ENCODE measurements around the gene SESTD1. TPM values are rescaled to one million over a fixed set of nuclear protein-coding genes. Genes with fewer than 3 reads are reported as not detected.
"Not testable (repeated sequence)": the region's sequence is repeated elsewhere in the genome, so short reads cannot be mapped to it uniquely, and the experiment has no call there.

SESTD1 gene
- total RNA-seq, 1 donor from 2014 or later, result 27.0 TPM

DNA sequence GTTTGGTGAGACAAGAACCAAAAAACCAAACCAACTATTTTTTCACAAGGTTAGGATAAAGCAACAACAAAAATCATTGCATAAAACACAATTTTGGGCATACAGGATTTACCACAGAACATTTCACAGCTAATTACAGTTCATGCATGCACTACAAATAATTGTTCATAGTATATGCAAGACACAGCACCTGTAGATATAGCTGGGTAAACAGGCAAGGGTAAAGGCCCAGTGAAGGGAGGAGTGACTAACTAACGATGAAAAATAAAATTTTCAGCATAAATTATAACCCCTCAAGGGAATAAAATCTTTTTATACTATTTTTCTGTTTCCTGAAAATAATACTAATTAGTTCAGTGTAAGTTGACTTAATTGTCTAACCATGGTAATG is 141.4 kb downstream of the SESTD1 start:
- DNase-seq (ENCODE audit: low read depth in 2 of 2), result no peak

DNA sequence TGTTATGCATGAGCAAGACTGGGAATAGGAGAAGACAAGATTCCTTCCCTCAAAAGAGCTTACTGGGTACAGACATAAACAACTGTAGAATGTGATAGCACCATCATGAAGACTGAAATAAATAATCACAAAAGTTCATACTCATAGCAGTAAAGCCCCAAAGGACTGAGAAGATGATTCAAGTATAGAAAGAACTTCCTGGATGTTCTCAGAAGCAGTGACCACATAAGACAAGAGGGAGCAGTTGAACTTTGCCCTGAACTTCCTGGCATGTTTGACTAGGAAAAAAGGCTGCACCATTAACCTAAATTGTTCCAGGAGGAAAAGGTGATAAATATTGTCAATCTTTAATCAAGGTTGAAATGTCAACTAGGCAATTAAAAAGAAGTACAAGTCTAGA is 156.9 kb downstream of the SESTD1 start:
- peak in 1 of 2 donors; percentile 33 for DNase-seq (ENCODE audit: low read depth in 2 of 2)

DNA sequence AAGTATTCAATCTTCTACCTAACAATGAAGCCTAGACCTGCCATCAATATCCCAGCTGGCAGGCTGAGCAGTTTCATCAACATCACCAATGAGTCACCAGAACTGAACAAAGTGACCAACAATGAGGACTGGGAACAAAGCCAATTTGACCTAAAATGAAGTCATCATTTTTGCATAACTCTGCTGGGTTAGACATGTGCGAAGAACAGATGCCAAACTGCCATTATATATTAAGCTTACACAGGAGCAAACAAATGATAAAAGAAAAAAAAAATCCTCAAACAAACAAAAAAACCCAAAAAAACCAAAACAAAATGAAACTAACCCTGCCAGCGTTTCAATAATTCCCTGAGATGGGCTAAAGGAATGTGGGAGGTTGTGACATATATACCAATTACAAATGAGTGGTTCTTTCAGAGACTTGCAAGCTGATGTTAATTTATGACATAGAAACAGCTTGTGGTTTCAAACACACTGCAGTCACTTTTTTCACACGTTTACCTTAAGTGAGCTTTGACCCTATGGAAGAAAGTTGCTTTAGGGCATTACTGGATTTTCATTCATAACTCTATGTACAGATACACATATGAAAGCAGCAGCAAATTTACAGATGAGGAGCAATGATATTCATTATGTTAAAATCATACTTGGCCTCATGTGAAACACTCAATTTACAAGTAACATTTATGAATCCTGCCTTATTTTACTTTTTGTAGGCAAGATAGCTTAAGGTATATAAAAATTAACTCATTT is 157.8 kb downstream of the SESTD1 start:
- DNase-seq (ENCODE audit: low read depth in 2 of 2), result peak; percentile 98 to 99

DNA sequence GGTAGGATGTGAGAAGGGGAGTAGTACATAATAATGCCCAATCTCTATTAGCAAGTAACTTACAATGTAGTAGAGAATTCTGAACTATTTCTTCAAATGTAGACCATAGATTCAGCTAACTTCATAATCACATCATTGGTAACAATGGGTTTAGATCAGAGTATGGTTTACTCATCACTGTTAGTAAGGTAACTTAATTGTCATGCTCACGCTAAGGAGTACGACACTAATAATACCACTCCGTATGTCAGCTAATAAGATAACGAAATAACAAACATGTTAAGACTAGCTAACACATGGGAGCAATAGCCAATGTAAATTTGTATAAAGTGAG is 158.3 kb downstream of the SESTD1 start:
- DNase-seq (ENCODE audit: low read depth in 2 of 2), result no peak

DNA sequence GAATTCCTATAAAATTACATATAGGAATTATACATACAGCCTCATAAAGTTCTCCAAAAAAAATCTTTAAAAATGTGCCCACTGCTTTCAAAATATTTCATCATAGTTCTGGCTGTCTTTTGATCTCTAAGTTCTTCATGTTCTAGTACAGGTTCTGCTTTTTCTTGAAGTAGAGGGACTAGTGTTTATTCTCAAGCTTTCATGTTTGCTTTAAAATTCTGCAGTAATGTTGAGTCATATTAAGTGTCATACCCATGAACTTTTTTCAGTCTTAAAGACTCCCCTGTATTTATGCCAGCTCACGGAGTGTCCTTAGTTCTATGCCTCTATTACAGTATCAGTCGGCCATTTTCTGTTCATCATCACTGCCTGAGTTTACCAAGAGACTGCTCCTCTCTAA is 159.9 kb downstream of the SESTD1 start:
- DNase-seq (ENCODE audit: low read depth in 2 of 2), result no peak

DNA sequence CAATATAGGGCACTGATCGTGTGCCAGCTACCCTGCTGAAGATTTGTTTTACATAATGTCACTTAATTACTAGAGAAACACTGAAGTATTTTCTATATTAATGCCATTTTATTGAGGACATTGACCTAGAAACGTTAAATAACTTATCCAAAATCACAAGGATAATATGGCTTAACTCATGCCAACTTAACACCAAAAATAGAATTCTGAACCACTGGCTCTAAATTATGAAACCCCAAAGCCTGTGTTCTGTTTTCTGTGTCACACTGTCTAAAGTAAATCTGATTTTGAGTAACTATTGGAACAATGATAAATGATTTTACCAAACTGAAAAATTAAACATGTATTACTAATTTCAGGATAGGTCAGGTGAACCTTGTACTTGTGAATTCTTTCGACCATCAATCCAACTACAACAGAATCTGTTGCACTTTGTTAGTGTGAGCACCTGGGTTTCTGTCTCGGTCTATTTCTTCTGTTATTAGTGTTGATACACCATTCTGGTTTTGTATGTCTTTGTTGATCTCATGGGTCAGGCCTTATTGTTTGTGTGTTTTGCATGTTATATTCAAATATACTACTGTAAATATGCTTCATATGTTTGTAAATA is 166.4 kb downstream of the SESTD1 start:
- DNase-seq (ENCODE audit: low read depth in 2 of 2), result no peak

DNA sequence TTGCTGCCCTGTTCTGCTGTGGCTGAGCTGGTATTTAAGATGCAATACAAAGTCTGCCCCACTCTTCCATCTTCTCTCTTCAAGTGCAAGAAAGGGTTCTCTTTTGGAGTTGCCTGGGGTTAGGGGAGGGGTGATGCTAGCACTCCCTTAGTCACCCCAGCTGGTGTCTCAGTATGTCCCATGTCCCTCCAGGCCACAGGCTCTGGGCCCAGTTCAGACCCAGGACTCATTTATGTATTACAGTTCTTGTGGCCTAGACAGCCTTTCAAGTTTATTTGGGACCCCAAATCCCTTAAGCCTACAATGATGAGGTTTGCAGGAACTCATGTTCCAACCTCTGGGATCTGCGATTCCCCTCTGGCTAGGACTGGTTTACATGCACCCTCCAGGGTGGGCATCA is 167.5 kb downstream of the SESTD1 start:
- DNase-seq (ENCODE audit: low read depth in 2 of 2), result no peak

DNA sequence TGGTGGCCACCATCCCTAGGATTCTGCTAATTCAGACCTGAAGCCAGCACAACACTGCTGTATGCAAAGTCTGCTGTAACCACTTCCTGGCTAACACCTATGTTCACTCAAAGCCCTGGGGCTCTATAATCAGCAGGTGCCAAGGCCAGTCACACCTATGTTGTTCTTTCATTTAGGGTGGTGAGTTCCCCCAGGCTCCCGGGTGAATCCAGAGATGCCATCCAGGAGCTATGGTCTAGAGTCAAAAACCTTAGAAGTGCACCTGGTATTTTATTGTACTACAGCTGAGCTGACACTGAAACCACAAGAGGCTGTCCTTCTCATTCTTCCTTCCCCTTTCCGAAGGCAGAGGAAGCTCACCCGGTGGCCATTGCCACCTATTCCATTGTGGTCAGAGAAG is 168.5 kb downstream of the SESTD1 start:
- DNase-seq (ENCODE audit: low read depth in 2 of 2), result no peak

DNA sequence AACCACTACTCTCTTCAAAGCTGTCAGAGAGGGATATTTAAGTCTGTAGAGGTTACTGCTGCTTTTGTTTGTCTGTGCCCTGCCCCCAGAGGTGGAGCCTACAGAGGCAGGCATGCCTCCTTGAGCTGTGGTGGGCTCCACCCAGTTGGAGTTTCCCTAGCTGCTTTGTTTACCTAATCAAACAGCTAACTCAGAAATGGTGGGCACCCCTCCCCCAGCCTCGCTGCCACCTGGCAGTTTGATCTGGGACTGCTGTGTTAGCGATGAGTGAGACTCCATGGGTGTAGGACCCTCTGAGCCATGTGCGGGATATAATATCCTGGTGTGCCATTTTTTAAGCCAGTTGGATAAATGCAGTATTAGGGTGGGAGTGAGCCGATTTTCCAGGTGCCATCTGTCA is 171.7 kb downstream of the SESTD1 start:
- not testable (repeated sequence) for DNase-seq (ENCODE audit: low read depth in 2 of 2)

DNA sequence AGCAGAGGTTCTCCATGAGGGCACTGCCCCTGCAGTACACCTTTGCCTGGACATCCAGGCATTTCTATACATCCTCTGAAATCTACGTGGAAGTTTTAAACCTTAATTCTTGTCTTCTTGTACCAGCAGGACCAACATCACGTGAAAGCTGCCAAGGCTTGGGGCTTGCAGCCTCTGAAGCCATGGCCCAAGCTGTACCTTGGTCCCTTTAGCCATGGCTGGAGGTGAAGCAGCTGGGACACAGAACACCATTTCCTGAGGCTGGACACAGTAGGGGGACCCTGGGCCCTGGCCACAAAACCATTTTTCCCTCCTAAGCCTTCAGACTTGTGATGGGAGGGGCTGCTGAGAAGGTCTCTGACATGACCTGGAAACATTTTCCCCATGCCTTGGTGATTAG is 181.9 kb downstream of the SESTD1 start:
- DNase-seq (ENCODE audit: low read depth in 2 of 2), result no peak

DNA sequence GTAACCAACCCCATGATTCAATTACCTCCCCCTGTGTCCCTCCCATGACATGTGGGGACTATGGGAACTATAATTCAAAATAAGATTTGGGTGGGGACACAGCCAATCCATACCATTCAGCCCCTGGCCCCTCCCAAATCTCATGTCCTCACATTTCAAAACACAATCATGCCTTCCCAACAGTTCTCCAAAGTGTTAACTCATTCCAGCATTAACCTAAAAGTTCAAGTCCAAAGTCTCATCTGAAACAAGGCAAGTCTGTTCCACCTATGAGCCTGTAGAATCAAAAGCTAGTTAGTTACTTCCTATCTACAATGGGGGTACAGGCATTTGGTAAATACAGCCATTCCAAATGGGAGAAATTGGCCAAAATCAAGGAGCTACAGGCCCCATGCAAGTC is 182.7 kb downstream of the SESTD1 start:
- no peak for DNase-seq (ENCODE audit: low read depth in 2 of 2)

DNA sequence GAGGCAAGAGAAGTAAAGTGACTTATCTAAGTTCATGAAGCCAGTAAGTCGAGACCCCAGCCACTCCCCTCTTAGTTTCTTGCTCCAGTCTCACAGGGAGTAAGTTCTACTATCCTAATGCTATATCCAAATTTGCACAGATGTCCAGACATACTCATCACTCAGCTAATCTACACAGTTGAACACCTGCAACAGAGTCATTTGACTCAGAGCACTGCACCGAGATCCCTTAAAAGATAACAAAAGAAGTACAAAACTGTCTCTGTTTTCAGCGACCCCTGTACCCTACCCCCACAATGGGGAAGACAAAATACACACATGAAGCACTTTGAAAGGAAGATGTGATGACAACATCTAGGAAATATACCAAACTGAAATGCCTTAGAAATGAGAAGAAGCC is 192.1 kb downstream of the SESTD1 start:
- DNase-seq (ENCODE audit: low read depth in 2 of 2), result no peak

DNA sequence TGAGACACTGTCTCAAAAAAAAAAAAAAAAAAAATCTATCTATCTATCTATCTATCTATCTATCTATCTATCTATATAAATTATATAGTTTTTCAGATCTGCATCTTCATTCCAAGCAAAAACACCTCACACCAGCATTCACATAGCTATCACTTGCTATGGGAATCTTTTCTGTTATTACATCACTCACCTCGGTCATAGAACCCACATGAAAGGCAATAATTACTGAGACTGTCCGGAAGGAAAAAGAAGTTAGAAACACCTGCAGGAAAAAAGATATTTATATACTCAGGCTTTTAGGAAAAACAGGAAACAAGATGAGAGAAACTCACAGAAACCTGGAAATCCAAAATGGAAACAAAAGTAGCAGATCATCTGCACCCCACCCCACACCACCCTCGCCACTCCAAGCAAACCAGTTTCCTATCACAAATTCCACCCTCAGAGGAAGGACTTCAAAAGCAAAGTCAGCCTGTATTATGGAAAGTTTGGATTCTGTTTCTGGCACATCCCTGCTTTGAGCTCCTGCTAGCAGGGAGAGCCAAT is 192.7 kb downstream of the SESTD1 start:
- DNase-seq (ENCODE audit: low read depth in 2 of 2), result peak; percentile 8 to 89

DNA sequence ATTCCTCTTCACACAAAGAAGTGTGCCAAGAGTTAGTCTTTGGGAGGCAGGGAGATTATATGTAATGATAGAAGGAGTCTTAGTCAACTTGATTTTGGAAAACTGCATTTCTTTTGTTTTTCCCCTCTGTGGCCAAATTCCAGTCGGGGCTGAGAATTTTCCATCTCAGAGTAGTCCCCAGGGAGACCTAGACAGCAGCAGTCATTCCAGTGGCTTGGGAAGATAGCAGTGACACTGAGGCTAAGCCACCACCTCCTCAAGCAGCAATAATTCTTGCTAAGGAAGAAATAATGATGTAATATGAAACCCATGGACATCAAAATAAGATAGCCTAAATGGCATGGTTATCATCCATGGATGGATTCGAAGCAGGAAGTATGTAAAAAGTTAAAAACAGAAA is 193.7 kb downstream of the SESTD1 start:
- DNase-seq (ENCODE audit: low read depth in 2 of 2), result no peak

DNA sequence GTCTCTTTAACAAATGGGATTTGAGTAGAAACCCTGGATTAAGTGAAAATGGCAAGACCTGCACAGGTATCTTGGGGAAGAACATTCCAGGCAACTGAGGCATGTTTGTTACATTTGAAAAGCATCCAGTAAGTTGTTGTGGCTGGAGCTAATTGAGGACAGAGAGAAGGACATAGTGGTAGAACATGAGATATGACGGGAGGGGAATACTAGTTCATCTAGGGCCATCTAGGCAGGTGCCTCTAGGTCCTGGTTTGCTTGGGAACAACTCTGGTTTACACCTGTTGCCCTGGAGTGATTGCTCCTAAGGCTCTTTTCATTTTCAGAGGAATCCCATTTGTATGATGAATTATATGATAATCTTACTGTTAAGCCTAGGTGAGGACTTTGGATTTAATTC is 194.9 kb downstream of the SESTD1 start:
- no peak for DNase-seq (ENCODE audit: low read depth in 2 of 2)

DNA sequence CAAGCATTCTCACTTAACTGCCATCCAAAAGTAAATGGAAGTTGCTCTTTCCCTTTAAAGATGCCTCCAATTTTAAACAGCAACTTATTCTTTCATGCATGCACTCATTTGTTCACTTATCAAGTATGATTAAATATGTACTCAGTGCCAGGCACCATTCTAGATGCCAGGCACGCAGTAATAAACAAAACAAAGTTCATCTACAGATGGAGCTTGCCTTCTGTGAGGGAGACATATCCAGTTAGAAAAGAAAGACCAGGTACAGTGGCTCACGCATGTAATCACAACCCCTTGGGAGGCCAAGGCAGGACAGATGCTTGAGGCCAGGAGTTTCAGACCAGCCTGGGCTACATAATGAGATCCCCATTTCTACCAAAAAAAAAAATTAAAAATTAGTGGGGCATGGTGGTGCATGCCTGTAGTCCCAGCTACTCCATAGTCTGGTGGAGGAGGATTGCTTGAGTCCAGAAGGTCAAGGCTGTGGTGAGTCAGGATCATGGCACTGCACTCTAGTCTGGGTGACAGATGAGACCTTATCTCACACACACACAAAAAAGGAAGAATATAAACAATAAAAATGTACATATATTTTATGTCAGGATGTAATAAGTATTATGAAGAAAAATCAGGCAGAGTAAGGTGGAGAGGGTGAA is 195.5 kb downstream of the SESTD1 start:
- no peak for DNase-seq (ENCODE audit: low read depth in 2 of 2)

DNA sequence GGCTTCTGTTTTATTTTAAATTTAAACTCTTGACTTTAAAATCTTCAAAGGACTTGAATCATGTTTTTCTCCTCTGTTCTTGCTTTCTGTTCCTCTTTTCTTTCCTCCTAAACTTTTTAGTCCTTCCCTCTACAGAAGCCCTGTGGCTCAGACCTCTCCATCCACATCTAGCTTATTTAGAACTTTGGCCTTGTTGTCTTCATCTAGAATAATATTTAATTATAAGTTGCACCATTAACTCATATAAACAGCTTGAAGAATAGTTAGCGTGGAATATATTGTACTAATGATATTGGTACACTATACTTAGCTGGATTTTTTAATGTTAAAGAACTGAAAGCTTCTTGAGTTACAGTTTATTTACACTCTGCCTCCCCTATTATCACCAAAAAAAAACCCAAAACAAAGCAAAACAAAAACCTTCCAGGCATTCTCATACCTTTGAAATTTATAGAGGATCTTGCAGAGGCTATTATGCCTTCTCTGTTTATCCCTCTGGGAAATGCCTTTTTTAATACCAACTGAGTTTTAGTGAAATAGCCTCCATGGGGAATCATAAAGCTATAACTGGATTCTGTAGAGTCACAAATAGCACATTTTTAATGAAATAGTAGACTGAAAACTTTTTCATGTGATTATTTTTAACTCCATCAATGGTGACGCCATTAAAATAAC is 205.5 kb downstream of the SESTD1 start:
- DNase-seq (ENCODE audit: low read depth in 2 of 2), result no peak

DNA sequence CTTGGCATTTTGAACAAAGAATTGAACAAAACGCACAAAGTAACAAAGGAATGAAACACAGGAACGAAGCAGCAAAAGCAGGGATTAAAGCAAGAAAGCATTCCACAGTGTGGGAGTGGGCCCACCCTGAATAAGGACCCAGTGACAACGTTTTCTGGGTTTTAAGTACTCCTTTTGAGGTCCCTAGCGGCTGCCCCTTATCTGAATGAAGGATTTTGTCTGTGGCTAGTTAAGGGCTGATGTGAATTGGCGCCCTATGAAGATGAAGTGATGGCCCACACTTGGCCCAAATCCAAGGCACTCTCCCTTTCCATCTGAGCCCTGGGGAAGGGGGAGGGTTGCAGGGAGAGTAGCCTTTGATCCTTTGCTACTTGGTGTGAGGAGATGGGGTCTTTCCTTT is 206.9 kb downstream of the SESTD1 start:
- DNase-seq (ENCODE audit: low read depth in 2 of 2), result no peak

DNA sequence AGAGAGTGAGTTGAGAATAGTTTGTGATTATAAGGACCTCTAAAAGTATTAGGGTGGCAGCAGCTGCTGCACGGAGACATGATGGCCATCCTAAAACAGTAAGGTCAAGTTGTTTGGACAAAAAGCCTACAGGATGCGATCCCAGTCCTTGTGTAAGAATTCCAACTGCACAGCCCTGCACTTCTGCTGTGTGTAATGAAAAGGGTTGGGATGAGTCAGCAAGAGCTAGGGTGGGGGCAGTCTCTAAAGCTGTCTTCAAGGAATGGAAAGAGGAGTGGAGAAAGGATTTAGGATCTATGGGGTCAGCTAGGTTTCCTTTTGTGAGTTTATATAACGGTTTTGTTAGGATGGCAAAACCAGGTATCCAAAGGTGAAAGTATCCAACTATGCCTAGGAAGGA is 211.1 kb downstream of the SESTD1 start:
- DNase-seq (ENCODE audit: low read depth in 2 of 2), result not testable (repeated sequence)
